ENCODE measurements around the gene CARD6.

- TF ChIP-seq POLR2A (IDR thresholded peaks at IDR 0.05; ENCODE audit: low read depth, low read length) (no peak), POLR2AphosphoS5 (IDR thresholded peaks at IDR 0.05; ENCODE audit: low read depth, low read length) (no peak), TAF1 (IDR thresholded peaks at IDR 0.05; ENCODE audit: borderline replicate concordance, low read depth, low read length) (no peak)
Observed at GRCh38 chr5:40877371-40877988, 36.3 kb downstream of the CARD6 start.
